CD4-positive, alpha-beta memory T cell (primary cell): ENCODE results near the gene WDR91. TPM values are rescaled to one million over a fixed set of nuclear protein-coding genes. Genes with fewer than 3 reads are reported as not detected.

Source experiments
- CTCF ChIA-PET: fragments of 350-600 bp; sonication (Branson Sonifier 250); formaldehyde crosslinking; loops from one replicate; lab custom pipeline; 2021; ENCODE audit warnings: inconsistent platforms; ENCODE audit not compliant: partially characterized antibody; lab: Charles Lee
- POLR2A ChIA-PET: fragments of 350-600 bp; sonication (Branson Sonifier 250); formaldehyde crosslinking; loops from one replicate; lab custom pipeline; 2021; ENCODE audit not compliant: partially characterized antibody; lab: Charles Lee
- DNase-seq, 5 donors: peaks; one replicate each; pipeline versions ENCODE4 v3.0.0 to v3.0.0-alpha.2; 2020 to 2022; ENCODE audit warnings: mixed read lengths in 1 of 5
- H3K27ac ChIP-seq: one replicate; pipeline ENCODE4 v1.7.0; 2013; ENCODE audit warnings: low read depth, low read length
- H3K27me3 ChIP-seq: 2 replicates; pipeline ENCODE4 v1.7.0; 2013; ENCODE audit warnings: mild to moderate bottlenecking, low read length, moderate library complexity; ENCODE audit not compliant: insufficient read depth
- H3K36me3 ChIP-seq: 2 replicates; pipeline ENCODE4 v1.7.0; 2013; ENCODE audit warnings: mild to moderate bottlenecking, low read length, moderate library complexity; ENCODE audit not compliant: insufficient read depth
- H3K4me1 ChIP-seq: 2 replicates; pipeline ENCODE4 v1.7.0; 2013; ENCODE audit warnings: mild to moderate bottlenecking, low read length, moderate library complexity; ENCODE audit not compliant: insufficient read depth
- H3K4me3 ChIP-seq, 2 donors: one replicate each; pipeline ENCODE4 v1.7.0; 2013; ENCODE audit warnings: low read length in 2 of 2, mild to moderate bottlenecking in 1 of 2
- H3K9me3 ChIP-seq, 2 donors: one replicate each; pipeline ENCODE4 v1.7.0; 2013; ENCODE audit warnings: low read length in 2 of 2, control low read depth in 1 of 2; ENCODE audit not compliant: control insufficient read depth in 1 of 2
- H3K27ac Mint-ChIP-seq, 7 donors: one replicate each; pipeline ENCODE4 v1.8.0; 2020 to 2021; ENCODE audit warnings: mixed read lengths in 7 of 7, mild to moderate bottlenecking in 6 of 7, inconsistent platforms in 3 of 7, moderate library complexity in 3 of 7
- H3K27me3 Mint-ChIP-seq, 2 donors: one replicate each; pipeline ENCODE4 v1.8.0; 2020 to 2021; ENCODE audit warnings: mixed read lengths in 2 of 2
- H3K36me3 Mint-ChIP-seq, 2 donors: one replicate each; pipeline ENCODE4 v1.8.0; 2020 to 2021; ENCODE audit warnings: mixed read lengths in 2 of 2, inconsistent platforms in 1 of 2, mild to moderate bottlenecking in 1 of 2
- H3K4me1 Mint-ChIP-seq, 4 donors: one replicate each; pipeline ENCODE4 v1.8.0; 2020 to 2021; ENCODE audit warnings: mixed read lengths in 4 of 4, mild to moderate bottlenecking in 1 of 4
- H3K4me3 Mint-ChIP-seq, 8 donors: one replicate each; pipeline ENCODE4 v1.8.0; 2020 to 2021; ENCODE audit warnings: mixed read lengths in 8 of 8, mild to moderate bottlenecking in 7 of 8, moderate library complexity in 6 of 8, inconsistent platforms in 3 of 8
- H3K9me3 Mint-ChIP-seq, 8 donors: one replicate each; pipeline ENCODE4 v1.8.0; 2020 to 2021; ENCODE audit warnings: mixed read lengths in 8 of 8, mild to moderate bottlenecking in 5 of 8, inconsistent platforms in 3 of 8, moderate library complexity in 1 of 8
- intact Hi-C: fragments of 100-400 bp; cut with micrococcal nuclease; formaldehyde crosslinking; loops from one replicate; pipeline ENCODE4 v1.15.1; 2023
- polyA plus RNA-seq, 2 donors: library from polyadenylated mRNA; unstranded; fragments of 300-500 nt; fragmentation: Illumina TruSeq; gene quantifications; one replicate each; pipeline ENCODE4 v1.2.3, GENCODE V29; 2021
- total RNA-seq, 2 experiments: library from RNA; stranded (reverse); gene quantifications; one replicate each; pipeline ENCODE4 v1.2.3, GENCODE V29; 2021

Gene WDR91
- total and polyA plus RNA-seq, 4 experiments from 2014 or later, result 2.3 to 29.4 (median 19.0) TPM

DNA sequence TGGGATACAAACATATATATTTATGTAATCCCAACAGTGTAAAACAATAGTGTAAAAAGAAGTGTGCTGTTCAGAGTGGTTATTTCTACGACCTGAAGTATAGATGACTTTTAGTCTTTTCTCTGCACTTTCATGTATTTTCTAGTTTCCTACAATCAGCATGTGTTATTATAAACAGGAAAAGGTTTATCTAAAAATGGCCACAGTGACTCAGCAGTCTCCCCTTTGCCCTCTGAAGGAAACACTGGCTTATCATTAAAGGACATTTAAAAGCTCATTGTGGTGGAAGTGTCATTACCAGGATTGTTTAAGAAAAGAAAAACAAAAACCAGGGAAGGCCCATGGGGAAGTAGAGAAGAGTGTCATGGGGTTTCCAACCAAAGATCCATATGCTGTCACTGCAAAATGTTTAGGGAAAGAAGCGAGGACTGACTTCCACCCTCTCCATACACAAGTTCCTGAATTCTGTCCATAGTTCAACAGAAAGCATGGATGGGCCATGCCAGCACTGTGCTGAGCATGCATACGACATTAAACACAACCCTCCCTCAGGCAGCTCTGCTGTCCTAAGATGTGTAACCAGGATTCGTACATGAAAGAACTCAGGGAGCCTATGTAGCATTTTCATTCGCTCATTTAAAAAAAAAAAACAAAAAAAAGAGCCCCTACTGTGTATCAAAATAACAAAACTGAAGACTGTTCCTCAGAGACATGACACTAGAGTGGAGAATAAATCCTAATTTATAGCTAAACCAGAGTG, 51.0 kb downstream of the WDR91 start:
- H3K27ac ChIP-seq, result no peak overlapping the region
- H3K27ac Mint-ChIP-seq, result peak overlapping the region; percentile 24 to 85 (median 74)
- peaks cover 26 to 69% (median 52%) of the 10 kb centered on the region in 4 donors for H3K4me1 Mint-ChIP-seq
- H3K9me3 Mint-ChIP-seq, result peaks cover 0 to 25% (median 18%) of the 10 kb centered on the region in 8 donors
- H3K27me3 ChIP-seq, result no peaks in the 10 kb centered on the region
- no peak overlapping the region for H3K4me3 ChIP-seq
- H3K36me3 Mint-ChIP-seq, result peaks cover 69 to 73% of the 10 kb centered on the region in 2 donors
- ChIA-PET POLR2A (interaction anchor here (0.6 to 5.4 kb wide), 5 partner anchors 9 to 490 kb away, joined by 3 to 74 read pairs (median 5); partner anchors contain the start of genes CYREN and TMEM140), CTCF (interaction anchor here (1.7 to 12.3 kb wide), 4 partner anchors 10 to 175 kb away, joined by 6 to 162 read pairs (median 16); partner anchors contain the start of genes AGBL3, CYREN and TMEM140)
- H3K36me3 ChIP-seq, result no peaks in the 10 kb centered on the region
- H3K27me3 Mint-ChIP-seq, result no peaks in the 10 kb centered on the region
- intact Hi-C loops, result no loop called here
- H3K9me3 ChIP-seq, result peaks cover 0 to 7% of the 10 kb centered on the region in 2 donors
- DNase-seq, result no peak
- H3K4me1 ChIP-seq, result peaks cover 39% of the 10 kb centered on the region
- peak overlapping the region in 3 of 8 donors; percentile 40 to 76 (median 55) for H3K4me3 Mint-ChIP-seq

DNA sequence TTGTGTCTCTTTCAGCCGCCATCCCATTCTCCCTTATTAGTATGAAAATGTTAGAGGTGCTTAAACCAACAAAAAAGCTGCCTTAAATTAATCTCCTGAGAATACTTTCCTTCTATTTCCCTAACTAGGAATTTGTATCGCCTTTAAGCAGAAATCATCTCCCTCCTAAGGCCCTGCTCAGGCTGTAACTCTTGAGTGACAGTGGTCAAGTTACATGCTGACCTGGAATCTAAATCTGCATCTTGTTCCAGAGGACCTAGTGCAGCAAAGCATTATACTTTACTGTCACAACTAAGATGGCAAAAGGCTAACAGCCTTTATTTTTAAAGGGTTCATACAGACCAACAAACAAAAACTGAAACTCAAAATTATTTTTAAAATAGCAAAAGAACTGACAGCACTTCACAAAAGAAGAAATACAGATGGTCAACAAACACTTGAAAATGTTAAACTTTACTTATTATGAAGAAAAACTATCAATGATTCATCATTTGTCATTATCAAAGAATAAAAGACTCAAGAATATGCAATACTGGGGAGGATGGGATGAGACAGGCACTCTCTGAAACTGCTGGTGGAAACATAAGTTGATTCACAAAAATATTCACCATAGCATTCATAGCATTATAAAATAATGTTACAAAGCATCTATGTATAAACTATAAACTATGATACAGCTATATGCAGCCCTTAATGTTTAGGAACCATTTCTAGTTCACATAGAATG, 51.8 kb downstream of the WDR91 start:
- no peak overlapping the region for H3K4me3 ChIP-seq
- Mint-ChIP-seq H3K36me3 (peaks cover 71 to 74% of the 10 kb centered on the region in 2 donors), H3K27ac (peak overlapping the region in 6 of 7 donors; percentile 49 to 81 (median 62)), H3K9me3 (peaks cover 0 to 33% (median 25%) of the 10 kb centered on the region in 8 donors), H3K4me1 (peaks cover 30 to 73% (median 54%) of the 10 kb centered on the region in 4 donors), H3K27me3 (no peaks in the 10 kb centered on the region), H3K4me3 (peak overlapping the region in 3 of 8 donors; percentile 12 to 76 (median 55))
- no peak for DNase-seq
- H3K9me3 ChIP-seq, result peaks cover 0 to 7% of the 10 kb centered on the region in 2 donors
- CTCF ChIA-PET, result interaction anchor here (1.7 to 3.3 kb wide), 5 partner anchors 9 to 172 kb away, joined by 6 to 26 read pairs (median 12); partner anchors contain the start of genes AGBL3, CYREN and TMEM140
- H3K27me3 ChIP-seq, result no peaks in the 10 kb centered on the region
- intact Hi-C loops, result loop anchor here (1.0 kb wide), 1 partner anchor 10 kb away; no protein-coding TSS in a partner anchor
- H3K36me3 ChIP-seq, result no peaks in the 10 kb centered on the region
- POLR2A ChIA-PET, result interaction anchor here (1.5 to 5.4 kb wide), 3 partner anchors 10 to 52 kb away, joined by 3 to 74 read pairs (median 59); partner anchors contain the start of genes CYREN, TMEM140 and WDR91
- H3K4me1 ChIP-seq, result peaks cover 39% of the 10 kb centered on the region
- H3K27ac ChIP-seq, result no peak overlapping the region

DNA sequence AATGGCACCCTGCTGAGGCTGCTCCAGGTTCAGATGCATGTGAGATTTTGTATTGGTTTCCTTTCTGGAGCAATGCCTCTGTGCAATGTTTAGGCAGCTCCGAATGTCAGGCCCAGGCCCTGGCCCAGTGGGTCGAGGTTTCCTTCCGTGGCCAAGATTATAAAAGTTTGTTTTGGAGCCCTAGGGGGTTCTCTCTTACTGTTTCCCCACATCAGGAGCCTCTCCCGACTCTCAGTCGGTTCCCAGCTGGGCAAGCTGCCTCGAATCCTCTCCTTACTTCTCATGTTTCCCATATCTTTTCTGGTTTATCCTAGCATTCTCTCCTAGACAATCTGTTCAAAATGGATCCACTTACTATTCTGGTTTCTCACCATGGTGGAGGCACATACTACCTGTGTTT, 52.5 kb downstream of the WDR91 start:
- POLR2A ChIA-PET, result interaction anchor here (0.9 to 5.4 kb wide), 4 partner anchors 10 to 513 kb away, joined by 3 to 74 read pairs (median 32); partner anchors contain the start of genes BPGM, CYREN, TMEM140 and WDR91
- H3K27ac Mint-ChIP-seq, result peak overlapping the region in 6 of 7 donors; percentile 6 to 77 (median 56)

DNA sequence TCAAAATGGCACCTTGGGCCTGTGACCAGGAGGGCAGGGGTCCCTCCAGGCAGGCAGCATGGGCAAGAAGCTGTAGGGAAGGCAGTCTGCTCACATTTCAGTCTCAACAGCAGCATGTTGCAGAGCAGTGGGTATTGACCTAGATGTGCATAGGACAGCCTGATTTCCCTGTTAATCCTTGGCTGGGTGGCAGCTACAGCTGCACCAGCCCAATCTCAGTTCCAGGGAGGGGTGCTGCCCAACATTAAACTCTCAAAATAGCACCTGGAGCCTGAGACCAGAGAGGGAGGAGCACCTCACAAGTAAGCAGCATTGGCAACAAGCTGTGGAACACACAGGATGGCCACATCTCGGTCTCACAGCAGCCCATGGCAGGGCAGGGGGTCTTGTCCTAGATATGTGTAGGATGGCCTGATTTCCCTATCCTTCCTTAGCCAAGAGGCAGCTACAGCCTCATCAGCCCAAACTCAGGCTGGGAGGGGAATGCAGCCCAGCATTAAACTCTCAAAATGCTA, 53.1 kb downstream of the WDR91 start:
- H3K27ac ChIP-seq, result no peak overlapping the region

More for the DNA sequence above, 52.5 kb downstream of the WDR91 start:
- peaks cover 0 to 7% of the 10 kb centered on the region in 2 donors for H3K9me3 ChIP-seq
- H3K9me3 Mint-ChIP-seq, result peaks cover 4 to 40% (median 32%) of the 10 kb centered on the region in 8 donors
- no peaks in the 10 kb centered on the region for H3K27me3 ChIP-seq
- H3K36me3 Mint-ChIP-seq, result peaks cover 71 to 74% of the 10 kb centered on the region in 2 donors
- H3K27ac ChIP-seq, result no peak overlapping the region
- H3K4me3 Mint-ChIP-seq, result peak overlapping the region in 2 of 8 donors; percentile 5 to 35
- H3K4me1 Mint-ChIP-seq, result peaks cover 37 to 76% (median 59%) of the 10 kb centered on the region in 4 donors
- H3K4me3 ChIP-seq, result no peak overlapping the region
- no peak for DNase-seq
- H3K27me3 Mint-ChIP-seq, result no peaks in the 10 kb centered on the region
- H3K4me1 ChIP-seq, result peaks cover 39% of the 10 kb centered on the region
- CTCF ChIA-PET, result interaction anchor here (1.9 to 6.1 kb wide), 3 partner anchors 10 to 172 kb away, joined by 12 to 54 read pairs (median 14); partner anchors contain the start of genes AGBL3, CYREN and TMEM140
- no peaks in the 10 kb centered on the region for H3K36me3 ChIP-seq
- intact Hi-C loops, result loop anchor here (1.0 kb wide), 1 partner anchor 10 kb away; no protein-coding TSS in a partner anchor

DNA sequence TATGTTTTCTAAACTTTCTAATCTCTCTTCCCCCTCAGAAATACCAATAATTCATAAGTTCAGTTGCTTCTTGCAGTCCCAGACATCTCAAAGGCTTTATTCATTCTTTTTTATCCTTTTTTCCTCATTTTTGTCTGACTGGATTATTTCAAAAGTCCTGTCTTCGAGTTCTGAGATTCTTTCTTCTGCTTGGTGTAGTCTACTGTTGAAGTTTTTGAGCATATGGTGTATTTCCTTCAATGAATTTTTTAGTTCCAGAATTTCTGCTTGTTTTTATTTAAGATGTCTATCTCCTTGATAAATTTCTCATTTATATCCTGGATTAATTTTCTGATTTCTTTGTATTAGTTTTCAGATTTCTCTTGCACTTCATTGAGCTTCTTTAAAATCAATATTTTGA, 55.0 kb downstream of the WDR91 start:
- peak overlapping the region in 2 of 7 donors; percentile 43 to 62 for H3K27ac Mint-ChIP-seq
- peaks cover 77 to 78% of the 10 kb centered on the region in 2 donors for H3K36me3 Mint-ChIP-seq
- Histone ChIP-seq H3K36me3 (no peaks in the 10 kb centered on the region), H3K9me3 (peaks cover 0 to 7% of the 10 kb centered on the region in 2 donors), H3K4me1 (peaks cover 48% of the 10 kb centered on the region), H3K4me3 (no peak overlapping the region), H3K27ac (no peak overlapping the region), H3K27me3 (no peaks in the 10 kb centered on the region)
- no peaks in the 10 kb centered on the region for H3K27me3 Mint-ChIP-seq
- CTCF ChIA-PET, result interaction anchor here (1.0 to 6.1 kb wide), 3 partner anchors 9 to 170 kb away, joined by 4 to 54 read pairs (median 4); partner anchors contain the start of genes AGBL3, CYREN and TMEM140
- H3K4me1 Mint-ChIP-seq, result peaks cover 49 to 81% (median 62%) of the 10 kb centered on the region in 4 donors
- POLR2A ChIA-PET, result interaction anchor here (0.9 to 5.4 kb wide), 2 partner anchors 7 to 13 kb away, joined by 3 to 74 read pairs; partner anchors contain the start of gene TMEM140
- peaks cover 5 to 47% (median 41%) of the 10 kb centered on the region in 8 donors for H3K9me3 Mint-ChIP-seq
- peak overlapping the region in 2 of 8 donors; percentile 22 to 47 for H3K4me3 Mint-ChIP-seq
- no peak for DNase-seq
- intact Hi-C loops, result no loop called here

More for the DNA sequence above, 53.1 kb downstream of the WDR91 start:
- Mint-ChIP-seq H3K36me3 (peaks cover 76 to 77% of the 10 kb centered on the region in 2 donors), H3K9me3 (peaks cover 5 to 45% (median 37%) of the 10 kb centered on the region in 8 donors), H3K27ac (peak overlapping the region in 2 of 7 donors; percentile 12 to 43), H3K4me3 (peak overlapping the region in 1 of 8 donors; percentile 46), H3K4me1 (peaks cover 41 to 80% (median 62%) of the 10 kb centered on the region in 4 donors), H3K27me3 (no peaks in the 10 kb centered on the region)
- H3K4me1 ChIP-seq, result peaks cover 39% of the 10 kb centered on the region
- DNase-seq, result no peak
- ChIA-PET CTCF (interaction anchor here (1.9 to 6.1 kb wide), 3 partner anchors 10 to 171 kb away, joined by 12 to 54 read pairs (median 14); partner anchors contain the start of genes AGBL3, CYREN and TMEM140), POLR2A (interaction anchor here (0.9 to 5.4 kb wide), 4 partner anchors 9 to 512 kb away, joined by 3 to 74 read pairs (median 32); partner anchors contain the start of genes BPGM, CYREN, TMEM140 and WDR91)
- no peak overlapping the region for H3K4me3 ChIP-seq
- no peaks in the 10 kb centered on the region for H3K27me3 ChIP-seq
- H3K9me3 ChIP-seq, result peaks cover 0 to 7% of the 10 kb centered on the region in 2 donors
- intact Hi-C loops, result no loop called here
- no peaks in the 10 kb centered on the region for H3K36me3 ChIP-seq

DNA sequence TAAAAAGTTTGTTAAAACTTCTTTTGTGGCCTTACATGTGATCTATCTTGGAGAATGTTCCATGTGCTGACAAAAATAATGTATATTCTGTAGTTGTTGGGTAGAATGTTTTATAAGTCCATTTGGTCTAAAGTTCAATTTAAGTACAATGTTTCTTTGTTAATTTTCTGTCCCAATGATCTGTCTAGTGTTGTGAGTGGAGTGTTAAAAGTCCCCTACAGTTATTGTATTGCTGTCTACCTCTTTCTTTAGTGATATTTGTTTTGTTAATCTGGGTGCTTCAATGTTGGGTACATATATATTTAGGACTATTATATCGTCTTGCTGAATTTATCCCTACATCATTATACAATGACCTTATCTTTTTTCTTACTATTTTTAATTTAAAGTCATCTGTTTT, 56.6 kb downstream of the WDR91 start:
- no peak overlapping the region for H3K4me3 ChIP-seq
- H3K27me3 ChIP-seq, result no peaks in the 10 kb centered on the region
- no peaks in the 10 kb centered on the region for H3K27me3 Mint-ChIP-seq
- ChIA-PET CTCF (interaction anchor here (6.1 kb wide), 1 partner anchor 14 kb away, joined by 54 read pairs; the partner anchor contains the start of gene CYREN), POLR2A (no interaction called here)
- H3K9me3 ChIP-seq, result peaks cover 0 to 7% of the 10 kb centered on the region in 2 donors
- peaks cover 50% of the 10 kb centered on the region for H3K4me1 ChIP-seq
- H3K36me3 Mint-ChIP-seq, result peaks cover 69 to 70% of the 10 kb centered on the region in 2 donors
- H3K9me3 Mint-ChIP-seq, result peaks cover 5 to 47% (median 41%) of the 10 kb centered on the region in 8 donors
- no peaks in the 10 kb centered on the region for H3K36me3 ChIP-seq
- H3K27ac ChIP-seq, result no peak overlapping the region
- intact Hi-C loops, result no loop called here
- peak overlapping the region in 1 of 7 donors; percentile 13 for H3K27ac Mint-ChIP-seq
- peaks cover 46 to 81% (median 64%) of the 10 kb centered on the region in 4 donors for H3K4me1 Mint-ChIP-seq
- peak overlapping the region in 2 of 8 donors; percentile 37 to 57 for H3K4me3 Mint-ChIP-seq
- no peak for DNase-seq
